Fibroblast of lung (primary cell): ENCODE results near the gene RHOT1.

Experiments
- EZH2 ChIP-seq: IDR thresholded peaks from 2 replicates; pipeline ENCODE4 v1.5.1; 2012; ENCODE audit warnings: low read length, control low read depth, mild to moderate bottlenecking; ENCODE audit errors: missing control alignments
- TF ChIP-seq, protein P1 (sequence below), 2 donors: IDR thresholded peaks in 1 of 2; conservative IDR thresholded peaks in 1 of 2; 1 replicate in 1 of 2; 2 replicates in 1 of 2; pipeline ENCODE4 v1.5.1; 2011 to 2012; ENCODE audit warnings: low read length in 2 of 2, control low read depth in 1 of 2, inconsistent platforms in 1 of 2, low read depth in 1 of 2, mild to moderate bottlenecking in 1 of 2

DNA sequence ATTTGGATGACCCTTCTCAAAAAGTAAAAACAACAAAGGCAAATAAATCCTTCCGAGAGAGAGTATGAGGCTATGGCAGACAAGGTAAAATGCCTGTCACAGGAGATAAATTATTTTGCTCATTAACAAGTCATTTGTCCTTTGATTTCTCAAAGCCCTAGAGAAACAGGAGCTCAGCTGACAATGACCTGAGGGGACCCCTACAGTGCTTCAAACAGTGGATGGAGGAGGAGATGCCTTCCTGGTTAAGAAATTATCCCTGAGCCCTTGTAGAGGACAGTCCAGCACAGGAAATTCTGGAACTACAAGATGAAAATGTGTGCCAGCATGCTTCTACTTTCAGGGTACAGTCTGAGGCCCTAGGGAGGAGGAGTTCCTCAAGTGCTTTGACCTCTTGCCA is 99.3 kb downstream of the RHOT1 start:
- TF ChIP-seq, protein P1, sequence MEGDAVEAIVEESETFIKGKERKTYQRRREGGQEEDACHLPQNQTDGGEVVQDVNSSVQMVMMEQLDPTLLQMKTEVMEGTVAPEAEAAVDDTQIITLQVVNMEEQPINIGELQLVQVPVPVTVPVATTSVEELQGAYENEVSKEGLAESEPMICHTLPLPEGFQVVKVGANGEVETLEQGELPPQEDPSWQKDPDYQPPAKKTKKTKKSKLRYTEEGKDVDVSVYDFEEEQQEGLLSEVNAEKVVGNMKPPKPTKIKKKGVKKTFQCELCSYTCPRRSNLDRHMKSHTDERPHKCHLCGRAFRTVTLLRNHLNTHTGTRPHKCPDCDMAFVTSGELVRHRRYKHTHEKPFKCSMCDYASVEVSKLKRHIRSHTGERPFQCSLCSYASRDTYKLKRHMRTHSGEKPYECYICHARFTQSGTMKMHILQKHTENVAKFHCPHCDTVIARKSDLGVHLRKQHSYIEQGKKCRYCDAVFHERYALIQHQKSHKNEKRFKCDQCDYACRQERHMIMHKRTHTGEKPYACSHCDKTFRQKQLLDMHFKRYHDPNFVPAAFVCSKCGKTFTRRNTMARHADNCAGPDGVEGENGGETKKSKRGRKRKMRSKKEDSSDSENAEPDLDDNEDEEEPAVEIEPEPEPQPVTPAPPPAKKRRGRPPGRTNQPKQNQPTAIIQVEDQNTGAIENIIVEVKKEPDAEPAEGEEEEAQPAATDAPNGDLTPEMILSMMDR (conservative IDR thresholded peaks at IDR 0.05 in 1 of 2, IDR thresholded peaks at IDR 0.05 in 1 of 2; ENCODE audit: low read depth in 1 of 2, low read length in 2 of 2): no peak
- TF ChIP-seq EZH2: no peak
